Left ventricle myocardium inferior (tissue), 1 donor: ENCODE data around the gene CLC. TPM values are rescaled to one million over a fixed set of nuclear protein-coding genes. Genes with fewer than 3 reads are reported as not detected.
"Not testable (repeated sequence)": the region's sequence is repeated elsewhere in the genome, so short reads cannot be mapped to it uniquely, and the experiment has no call there.

Source experiments
- DNase-seq: peaks from one replicate; pipeline ENCODE4 v3.0.0-alpha.2; 2020
- H3K27ac ChIP-seq: fragments of 200-600 bp; replicated peaks from 2 replicates; pipeline ENCODE4 v1.8.0; 2021
- H3K27me3 ChIP-seq: fragments of 200-600 bp; 2 replicates; pipeline ENCODE4 v1.8.0; 2021; ENCODE audit warnings: low read depth
- H3K36me3 ChIP-seq: fragments of 200-600 bp; 2 replicates; pipeline ENCODE4 v1.8.0; 2021
- H3K4me1 ChIP-seq: fragments of 200-600 bp; 2 replicates; pipeline ENCODE4 v1.8.0; 2021
- H3K4me3 ChIP-seq: fragments of 200-600 bp; 2 replicates; pipeline ENCODE4 v1.8.0; 2021; ENCODE audit warnings: mild to moderate bottlenecking, moderate library complexity
- H3K9me3 ChIP-seq: fragments of 200-600 bp; replicated peaks from 2 replicates; pipeline ENCODE4 v1.8.0; 2021
- intact Hi-C: fragments of 100-400 bp; cut with micrococcal nuclease; formaldehyde crosslinking; loops from one replicate; pipeline ENCODE4 v1.11.0; 2022
- total RNA-seq: library from RNA; stranded (reverse); fragmentation: NEBNext Ultra II Directional; extraction: Animal tissue kit (Norgen Biotek cat#: 25700); gene quantifications from one replicate; pipeline ENCODE4 v1.2.1, GENCODE V29; 2021
- TF ChIP-seq, protein P1 (sequence below): fragments of 200-600 bp; IDR thresholded peaks from 2 replicates; pipeline ENCODE4 v1.8.0; 2021; ENCODE audit warnings: antibody characterized with exemption, mild to moderate bottlenecking, borderline replicate concordance
- donor health status: DM: no; HTN: yes; CAD: no; lungs with severe emphysema.

The CLC gene
- total RNA-seq, 1 donor from 2014 or later = not detected

DNA sequence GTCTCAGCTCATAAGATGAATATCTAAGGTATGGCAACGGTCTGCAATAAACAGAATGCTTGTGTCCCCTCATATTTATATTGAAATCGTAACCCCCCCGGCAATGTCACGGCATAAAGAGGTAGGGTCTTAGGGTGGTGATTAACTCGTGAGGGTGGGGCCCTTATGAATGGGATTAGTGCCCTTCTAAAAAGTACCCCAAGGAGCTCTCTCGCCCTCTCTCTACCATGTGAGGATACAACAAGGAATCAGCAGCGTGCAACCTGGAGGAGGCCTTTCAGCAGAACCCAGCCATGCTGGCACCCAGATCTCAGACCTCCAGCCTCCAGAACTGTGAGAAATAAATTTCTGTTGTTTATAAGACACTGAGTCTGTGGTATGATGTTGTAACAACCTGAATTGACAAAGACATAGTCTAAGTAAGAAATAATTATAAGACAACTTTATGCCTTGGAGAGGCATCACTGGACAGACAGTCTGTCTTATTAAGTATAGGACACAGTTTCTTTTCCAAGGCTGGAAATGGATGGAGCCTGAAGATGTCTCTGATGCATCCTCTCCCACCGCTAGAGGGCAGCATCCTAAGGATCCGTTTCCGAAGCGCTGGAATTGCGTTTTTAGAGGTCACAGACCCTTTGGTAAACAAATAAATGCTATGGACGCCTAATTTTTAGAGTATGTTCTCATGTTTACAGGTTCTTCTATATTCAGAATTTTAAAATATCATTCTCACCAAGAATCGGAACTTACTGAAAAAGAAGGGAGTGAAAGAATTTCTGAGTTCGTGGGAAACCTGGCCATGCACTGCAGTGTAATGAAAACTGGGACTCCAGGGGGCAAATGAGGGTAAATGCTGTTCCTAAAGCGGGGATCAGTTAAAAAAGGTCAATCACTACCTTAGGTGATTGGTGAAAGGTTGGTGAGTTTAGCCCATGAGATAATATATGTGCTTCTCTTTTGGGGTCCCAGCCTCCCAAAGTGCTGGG, 27.6 kb upstream of the CLC start:
- peaks cover 39% of the 10 kb centered on the region for H3K27me3 ChIP-seq
- no peak overlapping the region for H3K4me3 ChIP-seq
- intact Hi-C loops = no loop called here
- no peaks in the 10 kb centered on the region for H3K36me3 ChIP-seq
- TF ChIP-seq, protein P1, sequence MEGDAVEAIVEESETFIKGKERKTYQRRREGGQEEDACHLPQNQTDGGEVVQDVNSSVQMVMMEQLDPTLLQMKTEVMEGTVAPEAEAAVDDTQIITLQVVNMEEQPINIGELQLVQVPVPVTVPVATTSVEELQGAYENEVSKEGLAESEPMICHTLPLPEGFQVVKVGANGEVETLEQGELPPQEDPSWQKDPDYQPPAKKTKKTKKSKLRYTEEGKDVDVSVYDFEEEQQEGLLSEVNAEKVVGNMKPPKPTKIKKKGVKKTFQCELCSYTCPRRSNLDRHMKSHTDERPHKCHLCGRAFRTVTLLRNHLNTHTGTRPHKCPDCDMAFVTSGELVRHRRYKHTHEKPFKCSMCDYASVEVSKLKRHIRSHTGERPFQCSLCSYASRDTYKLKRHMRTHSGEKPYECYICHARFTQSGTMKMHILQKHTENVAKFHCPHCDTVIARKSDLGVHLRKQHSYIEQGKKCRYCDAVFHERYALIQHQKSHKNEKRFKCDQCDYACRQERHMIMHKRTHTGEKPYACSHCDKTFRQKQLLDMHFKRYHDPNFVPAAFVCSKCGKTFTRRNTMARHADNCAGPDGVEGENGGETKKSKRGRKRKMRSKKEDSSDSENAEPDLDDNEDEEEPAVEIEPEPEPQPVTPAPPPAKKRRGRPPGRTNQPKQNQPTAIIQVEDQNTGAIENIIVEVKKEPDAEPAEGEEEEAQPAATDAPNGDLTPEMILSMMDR = peak; percentile 82
- H3K9me3 ChIP-seq = peaks cover 6% of the 10 kb centered on the region
- no peaks in the 10 kb centered on the region for H3K4me1 ChIP-seq
- no peak overlapping the region for H3K27ac ChIP-seq
- DNase-seq = no peak

DNA sequence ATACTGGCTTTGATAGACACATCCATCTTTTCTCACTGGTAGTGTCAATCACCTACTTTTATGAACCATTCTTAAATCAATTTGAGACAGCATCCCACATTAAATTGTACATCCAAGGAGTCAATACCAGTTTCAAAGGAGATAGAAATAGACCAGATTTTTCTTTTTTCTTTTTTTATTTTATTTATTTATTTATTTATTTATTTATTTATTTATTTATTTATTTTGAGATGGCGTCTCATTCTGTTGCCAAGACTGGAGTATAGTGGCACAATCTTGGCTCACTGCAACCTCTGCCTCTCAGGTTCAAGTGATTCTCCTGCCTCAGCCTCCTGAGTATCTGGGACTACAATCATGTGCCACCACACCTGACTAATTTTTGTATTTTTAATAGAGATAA, 24.0 kb upstream of the CLC start:
- H3K27ac ChIP-seq, H3K36me3 ChIP-seq, H3K4me1 ChIP-seq, intact Hi-C loops, DNase-seq, H3K9me3 ChIP-seq, H3K4me3 ChIP-seq: not testable (repeated sequence)
- peaks cover 47% of the 10 kb centered on the region for H3K27me3 ChIP-seq

DNA sequence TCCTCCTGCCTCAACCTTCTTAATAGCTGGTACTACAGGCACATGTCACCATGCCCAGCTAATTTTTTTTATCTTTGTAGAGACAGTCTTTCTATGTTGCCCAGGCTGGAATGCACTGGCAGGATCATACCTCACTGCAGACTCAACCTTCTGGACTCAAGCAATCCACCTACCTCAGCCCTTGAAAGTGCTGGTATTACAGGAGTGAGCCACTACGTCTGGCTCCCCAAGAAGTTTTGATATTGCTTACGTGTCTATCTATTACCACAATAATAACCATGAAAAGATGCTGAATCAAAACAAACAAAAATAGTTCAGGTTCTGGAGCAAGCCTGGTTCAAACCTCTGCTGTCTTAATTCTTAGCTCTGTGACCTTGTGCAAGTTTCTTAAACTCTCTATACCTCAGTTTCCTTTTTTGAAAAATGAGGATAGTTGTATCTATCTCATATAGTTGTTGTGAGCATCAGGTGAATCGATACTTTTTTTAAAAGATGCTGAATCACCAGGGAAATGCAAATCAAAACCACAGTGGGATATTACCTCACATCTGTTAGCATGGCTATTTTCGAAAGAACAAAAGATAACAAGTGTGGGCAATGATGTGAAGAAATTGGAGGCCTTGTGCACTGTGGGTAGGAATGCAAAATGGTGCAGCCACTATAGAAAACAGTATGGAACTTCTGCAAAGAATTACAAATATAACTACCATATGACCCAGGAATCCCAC, 21.8 kb upstream of the CLC start:
- no peak for DNase-seq
- intact Hi-C loops = no loop called here
- Histone ChIP-seq H3K9me3 (no peaks in the 10 kb centered on the region), H3K4me3 (no peak overlapping the region), H3K4me1 (no peaks in the 10 kb centered on the region), H3K27me3 (peaks cover 64% of the 10 kb centered on the region), H3K27ac (no peak overlapping the region), H3K36me3 (no peaks in the 10 kb centered on the region)
- TF ChIP-seq, protein P1 = no peak

DNA sequence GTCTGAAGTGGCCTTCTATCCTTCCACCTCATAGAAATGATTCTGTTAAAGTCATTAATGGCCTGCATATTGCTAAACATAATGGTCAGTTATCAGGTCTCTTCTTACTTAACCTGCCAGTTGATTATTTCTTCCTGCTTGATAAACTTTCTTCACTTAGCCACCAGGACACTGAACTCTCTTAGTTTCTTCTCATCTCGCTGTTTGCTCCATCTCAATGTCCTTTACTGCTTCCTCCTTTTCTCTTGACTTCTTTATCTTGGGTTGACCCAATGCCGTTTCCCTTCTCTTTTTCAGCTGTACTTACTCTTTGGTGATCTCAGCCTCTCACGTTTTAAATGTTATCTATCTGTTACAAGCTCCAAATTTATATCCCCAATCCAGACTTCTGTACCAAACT, 17.1 kb upstream of the CLC start:
- Histone ChIP-seq H3K27me3 (peaks cover 86% of the 10 kb centered on the region), H3K9me3 (no peaks in the 10 kb centered on the region), H3K27ac (no peak overlapping the region), H3K4me1 (no peaks in the 10 kb centered on the region), H3K36me3 (no peaks in the 10 kb centered on the region), H3K4me3 (no peak overlapping the region)
- TF ChIP-seq, protein P1 = no peak
- intact Hi-C loops = no loop called here
- DNase-seq = no peak

DNA sequence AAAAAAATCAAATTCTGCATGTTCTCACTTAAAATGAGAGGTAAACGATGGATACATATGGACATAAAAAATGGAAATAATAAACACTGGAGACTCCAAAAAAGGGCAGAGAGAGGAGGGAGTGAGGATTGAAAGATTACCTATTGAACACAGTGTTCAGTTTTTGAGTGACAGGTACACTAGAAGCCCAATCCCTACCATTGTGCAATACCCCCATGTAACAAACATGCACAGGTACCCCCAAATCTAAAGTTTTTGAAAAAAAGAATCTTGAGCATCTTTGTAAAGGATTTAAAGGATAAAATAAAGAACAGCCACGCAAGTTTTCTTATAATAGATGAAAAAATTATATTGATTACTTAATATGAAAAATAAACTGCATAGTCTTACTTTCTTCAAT, 16.7 kb upstream of the CLC start:
- Histone ChIP-seq H3K27ac (no peak overlapping the region), H3K4me1 (no peaks in the 10 kb centered on the region), H3K36me3 (no peaks in the 10 kb centered on the region), H3K4me3 (no peak overlapping the region), H3K9me3 (no peaks in the 10 kb centered on the region), H3K27me3 (peaks cover 84% of the 10 kb centered on the region)
- no peak for DNase-seq
- intact Hi-C loops = no loop called here
- TF ChIP-seq, protein P1 = no peak
